Measurements from ENCODE around the gene ARFGEF2. TPM values are rescaled to one million over a fixed set of nuclear protein-coding genes. Genes with fewer than 3 reads are reported as not detected.
A peak's percentile ranks its signal among the peaks of the same experiment; 100 is the strongest.

The ARFGEF2 gene
- polyA plus RNA-seq, 1 experiment: 15.5 TPM

GRCh38 chr20:48920527-48921167 lies 864 bp upstream of the ARFGEF2 start:
- Histone ChIP-seq H3K4me3 (ENCODE audit: low read depth, low read length) (peak overlapping the region; percentile 66), H3K36me3 (ENCODE audit: control insufficient read depth, insufficient read depth, low read length) (no peaks in the 10 kb centered on the region), H3K27me3 (ENCODE audit: control insufficient read depth, insufficient read depth, low read length) (0 out of 2 replicates have a peak, but pooled peaks cover 2% of the 10 kb centered on the region)
- POLR2A ChIA-PET: no interaction called here
- CTCF ChIA-PET: interaction anchor here (0.6 to 1.3 kb wide), 2 partner anchors 50 to 263 kb away, joined by 3 to 4 read pairs; no protein-coding TSS in a partner anchor
- TF ChIP-seq CTCF (IDR thresholded peaks at IDR 0.05; ENCODE audit: insufficient read depth, low read depth, low read length): no peak
- DNase-seq (ENCODE audit: low read depth): no peak

- TF ChIP-seq CTCF (IDR thresholded peaks at IDR 0.05; ENCODE audit: insufficient read depth, low read depth, low read length): no peak
- Histone ChIP-seq H3K36me3 (ENCODE audit: control insufficient read depth, insufficient read depth, low read length) (no peaks in the 10 kb centered on the region), H3K27me3 (ENCODE audit: control insufficient read depth, insufficient read depth, low read length) (0 out of 2 replicates have a peak, but pooled peaks cover 2% of the 10 kb centered on the region), H3K4me3 (ENCODE audit: low read depth, low read length) (peak overlapping the region; percentile 66)
- CTCF ChIA-PET: interaction anchor here (0.9 to 1.9 kb wide), 2 partner anchors 16 to 265 kb away, joined by 3 to 10 read pairs; no protein-coding TSS in a partner anchor
- no peak for DNase-seq (ENCODE audit: low read depth)
- POLR2A ChIA-PET: interaction anchor here (0.7 kb wide), 1 partner anchor 25 kb away, joined by 3 read pairs; no protein-coding TSS in a partner anchor
Observed at GRCh38 chr20:48921883-48922820, 641 bp downstream of the ARFGEF2 start.

- Histone ChIP-seq H3K4me3 (ENCODE audit: low read depth, low read length) (no peak overlapping the region; the same call in 1 of the 2 replicates), H3K36me3 (ENCODE audit: control insufficient read depth, insufficient read depth, low read length) (no peaks in the 10 kb centered on the region), H3K27me3 (ENCODE audit: control insufficient read depth, insufficient read depth, low read length) (0 out of 2 replicates have a peak, but pooled peaks cover 2% of the 10 kb centered on the region)
- no peak for TF ChIP-seq CTCF (IDR thresholded peaks at IDR 0.05; ENCODE audit: insufficient read depth, low read depth, low read length)
- POLR2A ChIA-PET: no interaction called here
- DNase-seq (ENCODE audit: low read depth): no peak
- CTCF ChIA-PET: interaction anchor here (0.9 to 1.9 kb wide), 2 partner anchors 15 to 266 kb away, joined by 3 to 10 read pairs; no protein-coding TSS in a partner anchor
Observed at GRCh38 chr20:48923149-48923718, 1.7 kb downstream of the ARFGEF2 start.

GRCh38 chr20:48924756-48925109 lies 3.2 kb downstream of the ARFGEF2 start:
- Histone ChIP-seq H3K36me3 (ENCODE audit: control insufficient read depth, insufficient read depth, low read length) (no peaks in the 10 kb centered on the region), H3K27me3 (ENCODE audit: control insufficient read depth, insufficient read depth, low read length) (no peaks in the 10 kb centered on the region), H3K4me3 (ENCODE audit: low read depth, low read length) (no peak overlapping the region)
- CTCF ChIA-PET: no interaction called here
- TF ChIP-seq CTCF (IDR thresholded peaks at IDR 0.05; ENCODE audit: insufficient read depth, low read depth, low read length): no peak
- POLR2A ChIA-PET: no interaction called here
- no peak for DNase-seq (ENCODE audit: low read depth)

- no peaks in the 10 kb centered on the region for H3K27me3 ChIP-seq (ENCODE audit: control insufficient read depth, insufficient read depth, low read length)
- CTCF ChIA-PET: no interaction called here
Observed at GRCh38 chr20:48926267-48926666, 4.8 kb downstream of the ARFGEF2 start.

More at GRCh38 chr20:48926267-48926666, 4.8 kb downstream of the ARFGEF2 start:
- Histone ChIP-seq H3K4me3 (ENCODE audit: low read depth, low read length) (no peak overlapping the region), H3K36me3 (ENCODE audit: control insufficient read depth, insufficient read depth, low read length) (no peaks in the 10 kb centered on the region)
- no peak for TF ChIP-seq CTCF (IDR thresholded peaks at IDR 0.05; ENCODE audit: insufficient read depth, low read depth, low read length)
- POLR2A ChIA-PET: no interaction called here
- DNase-seq (ENCODE audit: low read depth): no peak
